Prostate gland (tissue), 2 donors: ENCODE measurements around the gene CNGA4.

Experiments
- POLR2A ChIP-seq: fragments of 450-650 bp; IDR thresholded peaks from one replicate; pipeline ENCODE4 v1.6.1; 2016; ENCODE audit warnings: antibody characterized with exemption, mild to moderate bottlenecking
- POLR2AphosphoS5 ChIP-seq: sonication (generic); formaldehyde crosslinking; IDR thresholded peaks from one replicate; pipeline ENCODE4 v1.6.1; 2017; ENCODE audit warnings: antibody characterized with exemption
- TF ChIP-seq, protein P1 (sequence below), 4 experiments: fragments of 200-600 bp in 2 of 4; fragments of 450-650 bp in 2 of 4; sonication (generic) in 2 of 4; IDR thresholded peaks; 1 replicate in 3 of 4; 2 replicates in 1 of 4; pipeline ENCODE4 v1.5.1; 2016 to 2019; ENCODE audit warnings: antibody characterized with exemption in 4 of 4, mild to moderate bottlenecking in 2 of 4, moderate library complexity in 2 of 4

- TF ChIP-seq, protein P1, sequence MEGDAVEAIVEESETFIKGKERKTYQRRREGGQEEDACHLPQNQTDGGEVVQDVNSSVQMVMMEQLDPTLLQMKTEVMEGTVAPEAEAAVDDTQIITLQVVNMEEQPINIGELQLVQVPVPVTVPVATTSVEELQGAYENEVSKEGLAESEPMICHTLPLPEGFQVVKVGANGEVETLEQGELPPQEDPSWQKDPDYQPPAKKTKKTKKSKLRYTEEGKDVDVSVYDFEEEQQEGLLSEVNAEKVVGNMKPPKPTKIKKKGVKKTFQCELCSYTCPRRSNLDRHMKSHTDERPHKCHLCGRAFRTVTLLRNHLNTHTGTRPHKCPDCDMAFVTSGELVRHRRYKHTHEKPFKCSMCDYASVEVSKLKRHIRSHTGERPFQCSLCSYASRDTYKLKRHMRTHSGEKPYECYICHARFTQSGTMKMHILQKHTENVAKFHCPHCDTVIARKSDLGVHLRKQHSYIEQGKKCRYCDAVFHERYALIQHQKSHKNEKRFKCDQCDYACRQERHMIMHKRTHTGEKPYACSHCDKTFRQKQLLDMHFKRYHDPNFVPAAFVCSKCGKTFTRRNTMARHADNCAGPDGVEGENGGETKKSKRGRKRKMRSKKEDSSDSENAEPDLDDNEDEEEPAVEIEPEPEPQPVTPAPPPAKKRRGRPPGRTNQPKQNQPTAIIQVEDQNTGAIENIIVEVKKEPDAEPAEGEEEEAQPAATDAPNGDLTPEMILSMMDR (IDR thresholded peaks at IDR 0.05) = no peak
- TF ChIP-seq POLR2A (no peak), POLR2AphosphoS5 (no peak)
These were observed 10.4 kb upstream of the CNGA4 start for GRCh38 chr11:6228520-6228919.
